ENCODE results near the gene ALDOB.

Gene ALDOB

GRCh38 chr9:101408374-101409078 lies 27.0 kb downstream of the ALDOB start:
- peaks cover 98% of the 10 kb centered on the region for H3K36me3 Mint-ChIP-seq (ENCODE audit: low read depth)
- H3K4me1 Mint-ChIP-seq, result no peaks in the 10 kb centered on the region
- no peak overlapping the region for H3K27ac Mint-ChIP-seq
- peaks cover 85% of the 10 kb centered on the region for H3K9me3 Mint-ChIP-seq
- H3K4me3 Mint-ChIP-seq, result no peak overlapping the region
- TF ChIP-seq, protein P1, sequence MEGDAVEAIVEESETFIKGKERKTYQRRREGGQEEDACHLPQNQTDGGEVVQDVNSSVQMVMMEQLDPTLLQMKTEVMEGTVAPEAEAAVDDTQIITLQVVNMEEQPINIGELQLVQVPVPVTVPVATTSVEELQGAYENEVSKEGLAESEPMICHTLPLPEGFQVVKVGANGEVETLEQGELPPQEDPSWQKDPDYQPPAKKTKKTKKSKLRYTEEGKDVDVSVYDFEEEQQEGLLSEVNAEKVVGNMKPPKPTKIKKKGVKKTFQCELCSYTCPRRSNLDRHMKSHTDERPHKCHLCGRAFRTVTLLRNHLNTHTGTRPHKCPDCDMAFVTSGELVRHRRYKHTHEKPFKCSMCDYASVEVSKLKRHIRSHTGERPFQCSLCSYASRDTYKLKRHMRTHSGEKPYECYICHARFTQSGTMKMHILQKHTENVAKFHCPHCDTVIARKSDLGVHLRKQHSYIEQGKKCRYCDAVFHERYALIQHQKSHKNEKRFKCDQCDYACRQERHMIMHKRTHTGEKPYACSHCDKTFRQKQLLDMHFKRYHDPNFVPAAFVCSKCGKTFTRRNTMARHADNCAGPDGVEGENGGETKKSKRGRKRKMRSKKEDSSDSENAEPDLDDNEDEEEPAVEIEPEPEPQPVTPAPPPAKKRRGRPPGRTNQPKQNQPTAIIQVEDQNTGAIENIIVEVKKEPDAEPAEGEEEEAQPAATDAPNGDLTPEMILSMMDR (IDR thresholded peaks at IDR 0.05; ENCODE audit: unreplicated experiment in 3 of 3), result no peak
- H3K27me3 Mint-ChIP-seq (ENCODE audit: low read depth), result no peaks in the 10 kb centered on the region

GRCh38 chr9:101403516-101404285 lies 31.9 kb downstream of the ALDOB start:
- Mint-ChIP-seq H3K36me3 (ENCODE audit: low read depth) (peaks cover 97% of the 10 kb centered on the region), H3K4me3 (peak overlapping the region in 1 of 3 experiments; percentile 71), H3K9me3 (peaks cover 76% of the 10 kb centered on the region), H3K27ac (no peak overlapping the region), H3K27me3 (ENCODE audit: low read depth) (no peaks in the 10 kb centered on the region), H3K4me1 (peaks cover 19% of the 10 kb centered on the region)
- TF ChIP-seq, protein P1 (IDR thresholded peaks at IDR 0.05; ENCODE audit: unreplicated experiment in 3 of 3), result no peak

DNA sequence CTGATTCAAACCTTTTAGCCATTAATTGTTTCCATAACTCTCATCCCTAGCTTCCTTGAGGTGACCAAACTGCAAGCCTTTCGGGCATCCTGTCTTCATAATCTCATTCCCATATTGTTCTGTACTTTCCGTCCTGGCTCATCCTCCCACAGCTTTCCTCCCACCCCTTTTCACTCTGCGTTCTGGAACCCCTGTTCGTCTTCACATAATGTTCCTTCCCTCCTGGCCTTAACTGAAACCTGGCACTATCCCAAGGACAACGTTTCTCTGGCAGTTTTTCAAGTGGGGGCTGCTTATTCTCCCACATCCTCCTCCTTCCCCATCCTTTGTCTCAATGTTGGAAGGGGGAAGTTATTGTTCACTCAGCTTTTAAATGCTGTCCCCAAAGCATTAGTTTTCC lies 35.5 kb downstream of the ALDOB start:
- H3K27me3 Mint-ChIP-seq (ENCODE audit: low read depth), result no peaks in the 10 kb centered on the region
- peak overlapping the region; percentile 94 to 98 (median 98) for H3K4me3 Mint-ChIP-seq
- H3K36me3 Mint-ChIP-seq (ENCODE audit: low read depth), result peaks cover 94% of the 10 kb centered on the region
- H3K4me1 Mint-ChIP-seq, result peaks cover 29% of the 10 kb centered on the region
- H3K9me3 Mint-ChIP-seq, result peaks cover 52% of the 10 kb centered on the region
- peak overlapping the region; percentile 54 to 99 (median 83) for H3K27ac Mint-ChIP-seq
- TF ChIP-seq, protein P1 (IDR thresholded peaks at IDR 0.05; ENCODE audit: unreplicated experiment in 3 of 3), result no peak

DNA sequence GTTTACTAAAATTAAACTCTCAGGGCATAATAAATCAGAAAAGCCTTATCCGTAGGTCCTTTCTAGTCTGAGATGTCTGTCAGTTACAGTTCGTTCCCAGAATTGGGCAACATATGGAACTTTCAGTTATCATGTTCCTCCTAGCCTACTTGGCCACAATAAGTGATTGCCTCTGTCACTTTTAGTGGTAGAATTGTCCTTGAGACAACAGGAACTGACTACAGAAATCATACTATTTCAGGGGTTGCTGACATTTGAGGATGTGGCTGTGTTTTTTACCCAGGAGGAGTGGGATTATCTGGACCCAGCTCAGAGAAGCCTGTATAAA lies 36.0 kb downstream of the ALDOB start:
- Mint-ChIP-seq H3K36me3 (ENCODE audit: low read depth) (peaks cover 94% of the 10 kb centered on the region), H3K27ac (peak overlapping the region; percentile 95 to 99 (median 99)), H3K9me3 (peaks cover 50% of the 10 kb centered on the region), H3K27me3 (ENCODE audit: low read depth) (no peaks in the 10 kb centered on the region), H3K4me3 (peak overlapping the region; percentile 94 to 98 (median 98)), H3K4me1 (peaks cover 29% of the 10 kb centered on the region)
- TF ChIP-seq, protein P1 (IDR thresholded peaks at IDR 0.05; ENCODE audit: unreplicated experiment in 3 of 3), result no peak

DNA sequence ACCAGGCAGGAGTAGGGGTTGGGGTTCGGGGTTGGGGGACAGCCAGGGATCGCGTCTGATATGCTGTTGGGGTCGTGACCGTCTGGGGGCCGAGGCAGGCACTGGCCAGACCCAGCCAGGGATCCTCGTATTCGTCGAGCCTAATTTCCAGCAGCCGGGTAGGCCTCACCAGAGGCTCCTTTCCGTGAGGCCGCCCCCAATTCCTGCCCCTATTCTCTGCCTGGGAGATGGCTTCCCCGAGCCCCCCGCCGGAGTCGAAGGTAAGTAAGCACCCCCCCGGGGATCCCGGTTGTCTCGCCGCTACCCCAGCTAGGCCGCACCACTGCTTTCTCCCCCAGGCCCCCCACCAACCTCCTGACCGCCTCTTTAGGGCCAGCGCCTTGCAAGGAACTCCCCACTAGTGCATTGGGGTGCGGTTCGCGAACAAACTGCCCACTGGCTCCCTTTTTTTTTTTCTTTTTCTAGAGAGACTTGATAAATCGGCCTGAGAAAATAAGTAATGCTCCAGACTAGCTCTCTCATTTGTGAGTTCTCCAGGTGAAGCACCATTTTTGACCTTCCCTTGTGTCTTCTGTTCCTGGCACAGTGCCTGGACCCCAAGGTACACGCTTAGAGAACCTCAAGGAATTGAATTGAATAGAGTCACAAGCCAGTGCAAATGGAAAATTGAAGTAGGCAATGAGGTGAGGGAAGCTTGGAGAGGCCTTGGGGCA lies 36.5 kb downstream of the ALDOB start:
- H3K9me3 Mint-ChIP-seq, result peaks cover 51% of the 10 kb centered on the region
- H3K36me3 Mint-ChIP-seq (ENCODE audit: low read depth), result peaks cover 94% of the 10 kb centered on the region

More for the DNA sequence above, 36.5 kb downstream of the ALDOB start:
- Mint-ChIP-seq H3K27me3 (ENCODE audit: low read depth) (no peaks in the 10 kb centered on the region), H3K4me3 (peak overlapping the region; percentile 94 to 98 (median 98)), H3K4me1 (peaks cover 29% of the 10 kb centered on the region), H3K27ac (peak overlapping the region; percentile 95 to 99 (median 99))
- TF ChIP-seq, protein P1 (IDR thresholded peaks at IDR 0.05; ENCODE audit: unreplicated experiment in 3 of 3), result no peak
